GM12873 (cell line): ENCODE results near the gene MALAT1.

Source experiments
- CTCF ChIP-seq: IDR thresholded peaks from 2 replicates; pipeline ENCODE4 v1.5.1; 2012; ENCODE audit warnings: low read depth, mild to moderate bottlenecking, moderate library complexity, low read length, control low read depth; ENCODE audit not compliant: insufficient read depth; ENCODE audit errors: missing control alignments

MALAT1 gene

GRCh38 chr11:65530157-65530496 is 31.3 kb downstream of the MALAT1 start:
- peak; percentile 56 for TF ChIP-seq CTCF

- no peak for TF ChIP-seq CTCF
Measured at GRCh38 chr11:65532388-65533064, 33.7 kb downstream of the MALAT1 start.

GRCh38 chr11:65535102-65535501 is 36.3 kb downstream of the MALAT1 start:
- TF ChIP-seq CTCF, result no peak

- TF ChIP-seq CTCF, result no peak
Measured at GRCh38 chr11:65536412-65537295, 37.8 kb downstream of the MALAT1 start.

GRCh38 chr11:65537296-65537597 is 38.4 kb downstream of the MALAT1 start:
- no peak for TF ChIP-seq CTCF

- TF ChIP-seq CTCF, result no peak
Measured at GRCh38 chr11:65537620-65538231, 38.9 kb downstream of the MALAT1 start.

GRCh38 chr11:65538232-65538914 is 39.5 kb downstream of the MALAT1 start:
- TF ChIP-seq CTCF, result no peak
